ENCODE results near the gene RS1.

The RS1 gene

GRCh38 chrX:18674417-18674787, 2.5 kb upstream of the RS1 start:
- DNase-seq (ENCODE audit: low read depth): no peak
- peak overlapping the region; percentile 51 for H3K4me3 ChIP-seq (ENCODE audit: low read length)
- TF ChIP-seq CTCF (IDR thresholded peaks at IDR 0.05; ENCODE audit: insufficient read depth, low read depth, low read length, missing control alignments): no peak

DNA sequence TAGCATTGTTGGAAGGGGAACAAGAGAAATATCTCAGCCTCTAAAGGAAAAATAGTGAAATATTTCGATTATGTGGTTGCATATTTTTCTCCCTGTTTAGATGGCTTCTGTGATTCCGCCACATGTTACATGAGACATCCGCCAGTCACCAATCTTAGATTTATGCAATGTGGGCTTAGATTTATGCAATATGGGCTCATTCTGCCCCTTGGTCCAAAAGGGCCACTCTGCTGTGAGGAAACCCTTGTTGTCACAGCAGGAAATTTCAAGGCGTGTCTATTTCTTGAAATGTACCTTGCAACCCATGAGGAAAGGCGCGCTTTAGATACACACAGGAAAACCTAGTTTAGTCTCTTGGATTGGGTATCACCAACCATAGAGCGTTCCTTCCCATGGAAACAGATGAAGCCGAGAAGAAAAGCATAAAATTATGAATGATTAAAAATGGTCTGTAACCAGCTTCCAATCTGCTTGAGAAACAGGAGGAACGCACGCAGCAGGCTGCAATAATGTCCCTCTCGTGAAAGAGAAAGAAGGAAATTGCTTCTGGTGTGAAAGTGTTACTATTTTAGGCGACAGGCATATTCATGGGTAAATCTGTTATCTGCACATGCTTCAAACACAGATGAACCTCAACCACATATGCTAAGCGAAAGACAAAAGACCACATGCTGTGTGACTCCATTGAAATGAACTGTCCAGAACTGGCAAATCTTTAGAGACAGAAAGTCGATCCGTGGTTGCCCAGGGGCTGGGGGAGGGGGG, 3.7 kb downstream of the RS1 start:
- H3K4me3 ChIP-seq (ENCODE audit: low read length): no peak overlapping the region
- no peak for TF ChIP-seq CTCF (IDR thresholded peaks at IDR 0.05; ENCODE audit: insufficient read depth, low read depth, low read length, missing control alignments)
- no peak for DNase-seq (ENCODE audit: low read depth)

- no peak for DNase-seq (ENCODE audit: low read depth)
- TF ChIP-seq CTCF (IDR thresholded peaks at IDR 0.05; ENCODE audit: insufficient read depth, low read depth, low read length, missing control alignments): no peak
- no peak overlapping the region for H3K4me3 ChIP-seq (ENCODE audit: low read length)
These were observed 5.3 kb downstream of the RS1 start for GRCh38 chrX:18666614-18667013.

GRCh38 chrX:18664947-18665346, 7.0 kb downstream of the RS1 start:
- no peak overlapping the region for H3K4me3 ChIP-seq (ENCODE audit: low read length)
- no peak for TF ChIP-seq CTCF (IDR thresholded peaks at IDR 0.05; ENCODE audit: insufficient read depth, low read depth, low read length, missing control alignments)
- DNase-seq (ENCODE audit: low read depth): no peak

DNA sequence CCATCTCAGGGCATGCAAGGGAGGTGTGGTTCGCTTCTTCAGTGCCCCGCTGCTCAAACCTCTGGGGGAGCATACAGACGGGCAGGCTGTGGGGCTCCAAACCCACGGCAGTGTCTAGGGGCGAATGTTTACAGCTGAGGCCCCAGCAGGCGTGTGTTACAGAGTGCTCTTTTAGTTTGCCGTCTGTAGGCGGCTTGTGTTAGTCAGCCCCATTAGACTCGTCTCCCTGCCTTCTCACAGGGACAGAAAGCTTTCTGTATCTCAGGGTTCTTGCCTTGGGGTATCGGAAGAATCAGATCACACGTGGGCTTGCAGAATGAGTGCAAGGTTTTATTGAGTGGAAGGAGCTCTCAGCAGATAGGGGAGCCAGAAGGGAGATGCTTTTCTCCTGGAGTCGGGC, 10.6 kb downstream of the RS1 start:
- no peak for DNase-seq (ENCODE audit: low read depth)
- TF ChIP-seq CTCF (IDR thresholded peaks at IDR 0.05; ENCODE audit: insufficient read depth, low read depth, low read length, missing control alignments): no peak
- no peak overlapping the region for H3K4me3 ChIP-seq (ENCODE audit: low read length)

- no peak for DNase-seq (ENCODE audit: low read depth)
- no peak for TF ChIP-seq CTCF (IDR thresholded peaks at IDR 0.05; ENCODE audit: insufficient read depth, low read depth, low read length, missing control alignments)
- no peak overlapping the region for H3K4me3 ChIP-seq (ENCODE audit: low read length)
These were observed 16.8 kb downstream of the RS1 start for GRCh38 chrX:18654875-18655836.
